ENCODE measurements around the gene GNA15.

Gene GNA15

DNA sequence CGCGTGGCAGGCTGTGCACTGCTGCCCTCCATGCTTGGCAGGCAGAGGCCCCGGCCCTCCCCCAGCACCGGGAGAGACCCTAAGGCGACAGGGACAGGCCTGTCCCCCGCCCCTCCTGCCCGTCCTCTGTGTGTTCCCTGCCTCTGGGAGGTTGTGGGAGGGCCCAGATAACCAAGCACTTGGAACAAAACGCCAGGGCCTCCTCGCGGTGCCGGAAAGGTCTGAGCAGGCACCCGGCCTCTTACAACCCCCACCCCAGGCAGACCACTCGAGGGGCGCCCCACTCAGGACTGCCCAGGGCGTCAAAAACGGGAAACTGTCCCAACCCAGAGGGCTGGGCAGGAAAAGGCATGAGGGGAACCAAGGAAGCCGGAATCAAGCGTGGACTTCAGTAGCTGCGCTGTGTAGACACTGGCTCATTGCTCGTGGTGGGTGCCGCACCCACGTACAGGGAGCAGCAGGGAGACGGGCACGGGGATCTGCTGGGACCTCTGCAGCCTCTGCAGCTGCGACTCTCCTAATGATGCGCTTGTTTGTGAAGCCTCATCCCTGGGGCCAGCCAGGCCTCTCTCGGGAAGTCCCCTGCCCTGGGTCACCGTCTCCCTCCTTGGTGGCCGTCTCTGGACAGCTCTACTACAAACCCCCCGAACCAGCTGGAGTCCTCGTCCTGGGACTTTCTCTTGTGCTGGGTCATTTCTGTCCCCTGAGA is 21.7 kb upstream of the GNA15 start:
- H3K4me3 ChIP-seq (ENCODE audit: low read depth, low read length): no peak overlapping the region
- DNase-seq (ENCODE audit: low read depth): no peak
- TF ChIP-seq, protein P1, sequence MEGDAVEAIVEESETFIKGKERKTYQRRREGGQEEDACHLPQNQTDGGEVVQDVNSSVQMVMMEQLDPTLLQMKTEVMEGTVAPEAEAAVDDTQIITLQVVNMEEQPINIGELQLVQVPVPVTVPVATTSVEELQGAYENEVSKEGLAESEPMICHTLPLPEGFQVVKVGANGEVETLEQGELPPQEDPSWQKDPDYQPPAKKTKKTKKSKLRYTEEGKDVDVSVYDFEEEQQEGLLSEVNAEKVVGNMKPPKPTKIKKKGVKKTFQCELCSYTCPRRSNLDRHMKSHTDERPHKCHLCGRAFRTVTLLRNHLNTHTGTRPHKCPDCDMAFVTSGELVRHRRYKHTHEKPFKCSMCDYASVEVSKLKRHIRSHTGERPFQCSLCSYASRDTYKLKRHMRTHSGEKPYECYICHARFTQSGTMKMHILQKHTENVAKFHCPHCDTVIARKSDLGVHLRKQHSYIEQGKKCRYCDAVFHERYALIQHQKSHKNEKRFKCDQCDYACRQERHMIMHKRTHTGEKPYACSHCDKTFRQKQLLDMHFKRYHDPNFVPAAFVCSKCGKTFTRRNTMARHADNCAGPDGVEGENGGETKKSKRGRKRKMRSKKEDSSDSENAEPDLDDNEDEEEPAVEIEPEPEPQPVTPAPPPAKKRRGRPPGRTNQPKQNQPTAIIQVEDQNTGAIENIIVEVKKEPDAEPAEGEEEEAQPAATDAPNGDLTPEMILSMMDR (IDR thresholded peaks at IDR 0.05; ENCODE audit: insufficient read depth, low read depth, low read length, missing control alignments): no peak

DNA sequence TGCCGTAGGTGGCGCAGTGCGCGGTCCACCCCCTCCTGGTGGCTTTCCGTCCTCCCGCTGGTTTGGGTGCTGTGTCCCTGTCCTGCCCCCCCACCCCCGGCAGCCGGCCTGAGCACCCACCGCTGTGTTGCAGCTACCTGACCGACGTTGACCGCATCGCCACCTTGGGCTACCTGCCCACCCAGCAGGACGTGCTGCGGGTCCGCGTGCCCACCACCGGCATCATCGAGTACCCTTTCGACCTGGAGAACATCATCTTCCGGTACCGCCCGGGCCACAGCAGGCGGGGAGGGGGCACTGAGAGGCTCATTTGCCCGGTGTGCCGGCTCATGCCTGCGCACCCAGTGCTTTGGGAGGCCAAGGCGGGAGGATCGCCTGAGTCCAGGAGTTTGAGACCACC is 21.0 kb upstream of the GNA15 start:
- no peak for DNase-seq (ENCODE audit: low read depth)
- H3K4me3 ChIP-seq (ENCODE audit: low read depth, low read length): no peak overlapping the region
- TF ChIP-seq, protein P1 (IDR thresholded peaks at IDR 0.05; ENCODE audit: insufficient read depth, low read depth, low read length, missing control alignments): no peak

DNA sequence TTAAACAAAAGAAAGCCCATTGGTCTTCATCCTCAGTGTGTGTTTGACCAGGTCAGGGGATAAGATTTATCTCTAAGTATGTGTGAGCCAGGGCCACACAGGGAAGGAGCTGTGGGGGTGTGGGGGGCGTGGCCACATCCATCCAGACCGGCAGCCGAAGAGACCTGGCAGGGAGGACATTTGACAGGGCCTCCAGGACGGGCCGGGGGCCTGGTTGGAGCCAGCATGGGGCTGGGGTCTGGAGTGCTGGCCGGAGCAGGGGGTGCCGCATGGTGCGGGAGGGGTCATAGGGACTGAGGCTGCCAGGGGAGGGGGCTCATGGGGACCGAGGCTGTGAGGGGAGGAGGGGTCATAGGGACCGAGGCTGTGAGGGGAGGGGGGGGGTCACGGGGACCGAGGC is 20.4 kb upstream of the GNA15 start:
- H3K4me3 ChIP-seq (ENCODE audit: low read depth, low read length): no peak overlapping the region
- TF ChIP-seq, protein P1 (IDR thresholded peaks at IDR 0.05; ENCODE audit: insufficient read depth, low read depth, low read length, missing control alignments): no peak
- no peak for DNase-seq (ENCODE audit: low read depth)

DNA sequence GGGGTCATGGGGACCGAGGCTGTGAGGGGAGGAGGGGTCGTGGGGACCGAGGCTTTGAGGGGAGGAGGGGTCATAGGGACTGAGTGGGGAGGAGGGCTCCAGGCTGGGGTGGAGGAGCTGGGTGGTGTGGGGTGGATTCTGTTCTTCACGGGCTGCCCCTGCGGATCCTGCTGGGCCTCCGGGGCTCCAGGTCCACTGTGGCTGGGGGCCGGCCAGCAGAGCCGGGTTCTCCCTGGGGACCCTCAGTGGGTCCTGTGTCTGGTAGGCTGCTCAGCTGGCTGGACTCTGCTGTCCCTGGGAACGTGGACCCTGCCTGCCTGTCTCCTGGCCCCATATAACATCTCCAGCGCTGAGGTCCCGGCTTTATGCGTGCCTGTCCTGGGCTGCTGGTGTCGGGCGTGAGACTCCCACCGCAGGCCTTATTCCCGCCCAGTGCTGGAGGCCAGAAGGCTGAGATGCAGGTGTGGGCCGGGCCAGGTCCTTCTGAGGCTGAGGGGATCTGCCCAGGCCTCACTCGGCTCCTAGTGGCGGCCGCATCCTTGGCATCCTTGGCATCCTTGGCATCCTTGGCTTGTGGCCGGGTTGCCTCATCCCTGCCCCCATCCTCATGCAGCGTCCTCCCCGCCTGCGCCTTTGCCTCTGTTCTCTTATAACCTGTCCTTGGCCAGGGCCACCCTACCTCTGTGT is 19.8 kb upstream of the GNA15 start:
- no peak for DNase-seq (ENCODE audit: low read depth)
- no peak overlapping the region for H3K4me3 ChIP-seq (ENCODE audit: low read depth, low read length)
- TF ChIP-seq, protein P1 (IDR thresholded peaks at IDR 0.05; ENCODE audit: insufficient read depth, low read depth, low read length, missing control alignments): no peak

DNA sequence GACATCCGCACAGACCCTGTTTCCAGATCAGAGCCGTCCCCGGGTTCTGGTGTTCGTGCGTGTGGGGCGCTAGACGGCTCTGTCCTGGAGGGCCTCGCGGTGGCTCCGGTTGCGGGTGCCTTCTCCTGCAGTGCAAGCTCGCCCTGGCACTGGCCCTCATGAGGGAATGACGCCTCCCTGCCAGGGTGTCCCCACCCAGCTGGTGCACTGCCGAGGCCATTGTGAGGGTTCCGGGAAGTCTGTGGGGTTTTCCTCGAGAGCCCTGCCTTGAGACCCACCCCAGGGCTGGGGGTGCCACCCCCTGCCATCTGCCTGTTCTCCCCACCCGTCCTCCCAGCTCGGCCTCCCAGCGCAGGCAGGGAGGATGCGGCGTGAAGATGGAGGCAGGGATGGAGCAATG is 19.2 kb upstream of the GNA15 start:
- TF ChIP-seq, protein P1 (IDR thresholded peaks at IDR 0.05; ENCODE audit: insufficient read depth, low read depth, low read length, missing control alignments): no peak
- H3K4me3 ChIP-seq (ENCODE audit: low read depth, low read length): no peak overlapping the region
- DNase-seq (ENCODE audit: low read depth): no peak

DNA sequence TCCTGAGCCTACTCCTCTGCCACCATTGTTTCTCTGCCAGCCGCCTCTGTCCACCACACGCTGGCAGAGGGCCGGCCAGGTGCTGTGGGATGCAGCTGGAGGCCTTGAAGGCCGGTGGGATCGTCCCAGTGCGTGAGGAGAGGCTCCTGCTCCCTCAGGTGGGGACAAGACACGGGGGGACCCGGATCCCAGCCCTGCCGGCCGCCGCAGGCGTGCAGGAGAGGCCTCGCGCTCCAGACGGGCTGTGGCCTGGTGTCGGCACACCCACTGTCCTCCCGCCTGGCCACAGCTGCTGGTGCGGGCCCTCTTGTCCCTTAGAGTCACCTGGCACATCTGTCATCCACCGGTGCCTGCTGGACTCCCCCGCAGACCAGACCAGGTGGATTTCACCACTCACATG is 18.1 kb upstream of the GNA15 start:
- no peak for DNase-seq (ENCODE audit: low read depth)
- H3K4me3 ChIP-seq (ENCODE audit: low read depth, low read length): no peak overlapping the region
- TF ChIP-seq, protein P1 (IDR thresholded peaks at IDR 0.05; ENCODE audit: insufficient read depth, low read depth, low read length, missing control alignments): no peak
